Panc1 (cell line): ENCODE data around the gene LGR4. TPM values are rescaled to one million over a fixed set of nuclear protein-coding genes. Genes with fewer than 3 reads are reported as not detected.

Experiments
- ATAC-seq: fragments of 200-7000 bp; cut with Tn5 transposase; 2 replicates; pipeline ENCODE4 v1.9.1; 2020; ENCODE audit warnings: mild to moderate bottlenecking, moderate library complexity
- BruUV-seq: library from RNA; stranded (reverse); fragments of 400-500 nt; replicated peaks from 2 replicates; lab custom pipeline; 2021; lab: Mats Ljungman, UMichigan
- CTCF ChIA-PET: fragments of 300-600 bp; sonication (Branson Sonifier 250); formaldehyde crosslinking; loops from one replicate; lab custom pipeline; 2022; ENCODE audit warnings: antibody characterized with exemption; lab: Charles Lee
- POLR2A ChIA-PET: fragments of 300-600 bp; sonication (Branson Sonifier 250); formaldehyde crosslinking; loops from one replicate; lab custom pipeline; 2022; ENCODE audit warnings: antibody characterized with exemption; lab: Charles Lee
- DNase-seq: peaks from one replicate; pipeline ENCODE4 v3.0.0-alpha.2; 2010; ENCODE audit warnings: low read depth, low spot score
- H3K27ac ChIP-seq: 2 replicates; pipeline ENCODE4 v1.5.1; 2011; ENCODE audit warnings: mild to moderate bottlenecking, low read length, inconsistent platforms
- H3K27me3 ChIP-seq: fragments of 200-500 bp; sonication (Bioruptor generic); 2 replicates; pipeline ENCODE4 v1.6.0; 2014; ENCODE audit warnings: low read length, inconsistent platforms; ENCODE audit not compliant: control insufficient read depth, insufficient read depth
- H3K36me3 ChIP-seq: fragments of 200-500 bp; sonication (Bioruptor generic); 2 replicates; pipeline ENCODE4 v1.5.1; 2014; ENCODE audit warnings: inconsistent platforms, mild to moderate bottlenecking, low read length, moderate library complexity; ENCODE audit not compliant: control insufficient read depth, insufficient read depth
- H3K4me1 ChIP-seq: 2 replicates; pipeline ENCODE4 v1.5.1; 2011; ENCODE audit warnings: inconsistent platforms, mild to moderate bottlenecking, low read length, moderate library complexity; ENCODE audit not compliant: control insufficient read depth, insufficient read depth
- H3K4me3 ChIP-seq, 2 experiments: 2 replicates each; pipeline ENCODE4 v1.5.1; 2011 to 2012; ENCODE audit warnings: low read depth in 2 of 2, low read length in 2 of 2, mild to moderate bottlenecking in 2 of 2, inconsistent platforms in 1 of 2, moderate library complexity in 1 of 2
- H3K9me3 ChIP-seq: fragments of 200-500 bp; sonication (Bioruptor generic); 2 replicates; pipeline ENCODE4 v1.5.1; 2014; ENCODE audit warnings: low read depth, mild to moderate bottlenecking, inconsistent platforms, low read length, moderate library complexity; ENCODE audit not compliant: control insufficient read depth, insufficient read depth
- POLR2AphosphoS5 ChIP-seq: IDR thresholded peaks from 2 replicates; pipeline ENCODE4 v1.6.1; 2012; ENCODE audit warnings: mild to moderate bottlenecking, low read depth, low read length, moderate library complexity
- REST ChIP-seq, 2 experiments: IDR thresholded peaks; 2 replicates each; pipeline ENCODE4 v1.6.1; 2011 to 2012; ENCODE audit warnings: low read depth in 2 of 2, control low read depth in 1 of 2, low read length in 1 of 2, mild to moderate bottlenecking in 1 of 2, moderate library complexity in 1 of 2; ENCODE audit not compliant: insufficient read depth in 1 of 2
- SIN3A ChIP-seq: IDR thresholded peaks from 2 replicates; pipeline ENCODE4 v1.6.1; 2012; ENCODE audit warnings: low read depth, mild to moderate bottlenecking, low read length, moderate library complexity, borderline replicate concordance; ENCODE audit not compliant: insufficient read depth
- TCF7L2 ChIP-seq: IDR thresholded peaks from 2 replicates; pipeline ENCODE4 v1.6.1; 2011; ENCODE audit warnings: mild to moderate bottlenecking, low read depth, low read length, inconsistent platforms
- in situ Hi-C: cut with HindIII; loops from 2 replicates; pipeline ENCODE4 v1.10.0; 2016; ENCODE audit warnings: low sequenced_read_pairs, low pct_unique_long_range_greater_than_20kb
- intact Hi-C: fragments of 100-400 bp; cut with micrococcal nuclease; formaldehyde crosslinking; loops from one replicate; pipeline ENCODE4 v1.10.0; 2022; ENCODE audit not compliant: unreplicated experiment
- total RNA-seq: library from RNA; stranded (reverse); gene quantifications from one replicate; pipeline ENCODE4 v1.2.1, GENCODE V29; 2021; ENCODE audit not compliant: unreplicated experiment
- TF ChIP-seq, protein P1 (sequence below): fragments of 450-650 bp; IDR thresholded peaks from 2 replicates; pipeline ENCODE4 v1.5.1; 2017; ENCODE audit warnings: mild to moderate bottlenecking

LGR4 gene
- total RNA-seq, 1 experiment from 2014 or later: 61.8 TPM

- Histone ChIP-seq H3K9me3 (no peaks in the 10 kb centered on the region), H3K36me3 (no peaks in the 10 kb centered on the region), H3K27me3 (no peaks in the 10 kb centered on the region), H3K27ac (peak overlapping the region; percentile 23; the same call in 1 of the 2 replicates), H3K4me3 (no peak overlapping the region), H3K4me1 (peaks cover 31% of the 10 kb centered on the region)
- ChIA-PET CTCF (no interaction called here), POLR2A (interaction anchor here (0.5 kb wide), 1 partner anchor 52 kb away, joined by 5 read pairs; no protein-coding TSS in a partner anchor)
- intact Hi-C loops: no loop called here
- no peak for DNase-seq
- BruUV-seq: no TSS peak
- no peak for TF ChIP-seq POLR2AphosphoS5
- TF ChIP-seq, protein P1, sequence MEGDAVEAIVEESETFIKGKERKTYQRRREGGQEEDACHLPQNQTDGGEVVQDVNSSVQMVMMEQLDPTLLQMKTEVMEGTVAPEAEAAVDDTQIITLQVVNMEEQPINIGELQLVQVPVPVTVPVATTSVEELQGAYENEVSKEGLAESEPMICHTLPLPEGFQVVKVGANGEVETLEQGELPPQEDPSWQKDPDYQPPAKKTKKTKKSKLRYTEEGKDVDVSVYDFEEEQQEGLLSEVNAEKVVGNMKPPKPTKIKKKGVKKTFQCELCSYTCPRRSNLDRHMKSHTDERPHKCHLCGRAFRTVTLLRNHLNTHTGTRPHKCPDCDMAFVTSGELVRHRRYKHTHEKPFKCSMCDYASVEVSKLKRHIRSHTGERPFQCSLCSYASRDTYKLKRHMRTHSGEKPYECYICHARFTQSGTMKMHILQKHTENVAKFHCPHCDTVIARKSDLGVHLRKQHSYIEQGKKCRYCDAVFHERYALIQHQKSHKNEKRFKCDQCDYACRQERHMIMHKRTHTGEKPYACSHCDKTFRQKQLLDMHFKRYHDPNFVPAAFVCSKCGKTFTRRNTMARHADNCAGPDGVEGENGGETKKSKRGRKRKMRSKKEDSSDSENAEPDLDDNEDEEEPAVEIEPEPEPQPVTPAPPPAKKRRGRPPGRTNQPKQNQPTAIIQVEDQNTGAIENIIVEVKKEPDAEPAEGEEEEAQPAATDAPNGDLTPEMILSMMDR: no peak
- no peak for TF ChIP-seq REST (IDR thresholded peaks at IDR 0.05; ENCODE audit: insufficient read depth in 1 of 2, low read depth in 2 of 2, low read length in 1 of 2)
- TF ChIP-seq TCF7L2: no peak
- no peak for TF ChIP-seq SIN3A
- in situ Hi-C loops: no loop called here
- no peak for ATAC-seq
Measured at GRCh38 chr11:27427183-27427980, 45.2 kb downstream of the LGR4 start.

DNA sequence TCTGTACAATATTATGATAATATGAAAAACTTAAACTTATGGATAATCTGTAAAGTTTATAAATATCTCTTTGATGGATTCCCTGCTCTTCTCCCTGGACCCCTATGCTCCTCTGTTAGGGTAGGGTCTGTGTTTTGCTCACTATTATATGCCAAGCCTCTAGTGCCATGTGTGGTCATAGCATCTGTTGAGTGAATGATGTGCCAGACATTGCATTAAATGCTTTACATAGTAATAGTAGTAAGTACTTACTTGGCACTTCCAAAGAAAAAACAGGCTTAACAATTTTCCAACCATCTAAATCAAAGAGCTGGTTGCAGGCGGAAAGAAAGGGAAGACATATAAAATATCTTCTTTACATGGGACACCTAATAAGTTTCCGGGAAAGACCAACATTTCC, 46.8 kb downstream of the LGR4 start:
- ChIA-PET POLR2A (no interaction called here), CTCF (no interaction called here)
- ATAC-seq: no peak
- Histone ChIP-seq H3K4me3 (no peak overlapping the region), H3K4me1 (peaks cover 40% of the 10 kb centered on the region), H3K36me3 (no peaks in the 10 kb centered on the region), H3K27ac (no peak overlapping the region), H3K27me3 (no peaks in the 10 kb centered on the region), H3K9me3 (no peaks in the 10 kb centered on the region)
- TF ChIP-seq TCF7L2 (no peak), POLR2AphosphoS5 (no peak), REST (IDR thresholded peaks at IDR 0.05; ENCODE audit: insufficient read depth in 1 of 2, low read depth in 2 of 2, low read length in 1 of 2) (no peak), SIN3A (no peak)
- TF ChIP-seq, protein P1: no peak
- no peak for DNase-seq
- intact Hi-C loops: no loop called here
- in situ Hi-C loops: no loop called here
- BruUV-seq: no TSS peak
